ENCODE results near the gene SYNGR1.

SYNGR1 gene

GRCh38 chr22:39414886-39415285 lies 65.1 kb downstream of the SYNGR1 start:
- no peaks in the 10 kb centered on the region for H3K27me3 ChIP-seq (ENCODE audit: insufficient read depth, low read length)
- no peak overlapping the region for H2BK12ac ChIP-seq (ENCODE audit: low read length)
- H3K79me1 ChIP-seq (ENCODE audit: low read length), result no peaks in the 10 kb centered on the region
- no peak for DNase-seq
- H3K18ac ChIP-seq (ENCODE audit: low read length), result no peak overlapping the region
- H4K91ac ChIP-seq (ENCODE audit: low read depth, low read length), result no peak overlapping the region
- peaks cover 39 to 45% of the 10 kb centered on the region in 2 experiments for H3K36me3 ChIP-seq (ENCODE audit: control insufficient read depth in 1 of 2, insufficient read depth in 2 of 2, low read length in 2 of 2)
- H2BK120ac ChIP-seq (ENCODE audit: insufficient read depth, low read length, poor library complexity), result no peak overlapping the region
- H3K23ac ChIP-seq (ENCODE audit: low read length), result no peak overlapping the region
- no peak overlapping the region for H3K4me2 ChIP-seq (ENCODE audit: low read length)
- WGBS (ENCODE audit: extremely low coverage, insufficient coverage, insufficient read length), result no CpG with 5 or more reads among the region's 11 CpGs
- no peaks in the 10 kb centered on the region for H3K4me1 ChIP-seq (ENCODE audit: control insufficient read depth in 1 of 2, insufficient read depth in 2 of 2, low read length in 2 of 2)
- no peak overlapping the region for H4K8ac ChIP-seq (ENCODE audit: low read depth, low read length)
- no peaks in the 10 kb centered on the region for H3K9me3 ChIP-seq (ENCODE audit: insufficient read depth, low read depth, low read length)
- H2AFZ ChIP-seq (ENCODE audit: insufficient read depth, low read length, poor library complexity), result no peak overlapping the region
- no peak overlapping the region for H3K4ac ChIP-seq (ENCODE audit: low read depth, low read length)
- no peak overlapping the region for H3K27ac ChIP-seq (ENCODE audit: low read depth, low read length)
- no peak overlapping the region for H4K12ac ChIP-seq (ENCODE audit: low read depth, low read length)
- no peak overlapping the region for H3K9ac ChIP-seq (ENCODE audit: low read length)
- no peak overlapping the region for H3K14ac ChIP-seq (ENCODE audit: low read length)
- H2AK5ac ChIP-seq (ENCODE audit: low read length), result no peak overlapping the region
- H3K79me2 ChIP-seq (ENCODE audit: control insufficient read depth, insufficient read depth, low read length, poor library complexity), result no peaks in the 10 kb centered on the region
- H3K4me3 ChIP-seq (ENCODE audit: low read depth, low read length), result peak overlapping the region; percentile 6
- H2BK5ac ChIP-seq (ENCODE audit: low read depth, low read length, poor library complexity), result no peak overlapping the region

- Histone ChIP-seq H3K27me3 (ENCODE audit: insufficient read depth, low read length) (no peaks in the 10 kb centered on the region), H3K4me1 (ENCODE audit: control insufficient read depth in 1 of 2, insufficient read depth in 2 of 2, low read length in 2 of 2) (no peaks in the 10 kb centered on the region), H3K18ac (ENCODE audit: low read length) (no peak overlapping the region), H3K9ac (ENCODE audit: low read length) (no peak overlapping the region), H3K23ac (ENCODE audit: low read length) (no peak overlapping the region), H3K79me2 (ENCODE audit: control insufficient read depth, insufficient read depth, low read length, poor library complexity) (no peaks in the 10 kb centered on the region), H3K9me3 (ENCODE audit: insufficient read depth, low read depth, low read length) (no peaks in the 10 kb centered on the region), H3K4me3 (ENCODE audit: low read depth, low read length) (no peak overlapping the region), H4K91ac (ENCODE audit: low read depth, low read length) (no peak overlapping the region), H3K36me3 (ENCODE audit: control insufficient read depth in 1 of 2, insufficient read depth in 2 of 2, low read length in 2 of 2) (peaks cover 43 to 52% of the 10 kb centered on the region in 2 experiments), H3K14ac (ENCODE audit: low read length) (no peak overlapping the region), H3K27ac (ENCODE audit: low read depth, low read length) (no peak overlapping the region), H2AK5ac (ENCODE audit: low read length) (no peak overlapping the region), H4K8ac (ENCODE audit: low read depth, low read length) (no peak overlapping the region), H3K4me2 (ENCODE audit: low read length) (no peak overlapping the region), H2BK12ac (ENCODE audit: low read length) (no peak overlapping the region), H2BK120ac (ENCODE audit: insufficient read depth, low read length, poor library complexity) (no peak overlapping the region), H2AFZ (ENCODE audit: insufficient read depth, low read length, poor library complexity) (no peak overlapping the region), H4K12ac (ENCODE audit: low read depth, low read length) (no peak overlapping the region), H3K79me1 (ENCODE audit: low read length) (no peaks in the 10 kb centered on the region), H2BK5ac (ENCODE audit: low read depth, low read length, poor library complexity) (no peak overlapping the region), H3K4ac (ENCODE audit: low read depth, low read length) (no peak overlapping the region)
- no CpG with 5 or more reads among the region's 16 CpGs for WGBS (ENCODE audit: extremely low coverage, insufficient coverage, insufficient read length)
- no peak for DNase-seq
Observed at GRCh38 chr22:39415506-39415905, 65.7 kb downstream of the SYNGR1 start.

- WGBS (ENCODE audit: extremely low coverage, insufficient coverage, insufficient read length), result no CpG with 5 or more reads among the region's 7 CpGs
- no peak overlapping the region for H3K4ac ChIP-seq (ENCODE audit: low read depth, low read length)
- no peak overlapping the region for H2AK5ac ChIP-seq (ENCODE audit: low read length)
- H3K27ac ChIP-seq (ENCODE audit: low read depth, low read length), result no peak overlapping the region
- no peak overlapping the region for H3K18ac ChIP-seq (ENCODE audit: low read length)
- no peak overlapping the region for H4K12ac ChIP-seq (ENCODE audit: low read depth, low read length)
- H3K79me1 ChIP-seq (ENCODE audit: low read length), result no peaks in the 10 kb centered on the region
- H2BK5ac ChIP-seq (ENCODE audit: low read depth, low read length, poor library complexity), result no peak overlapping the region
- H3K4me1 ChIP-seq (ENCODE audit: control insufficient read depth in 1 of 2, insufficient read depth in 2 of 2, low read length in 2 of 2), result no peaks in the 10 kb centered on the region
- no peak overlapping the region for H2BK12ac ChIP-seq (ENCODE audit: low read length)
- H2AFZ ChIP-seq (ENCODE audit: insufficient read depth, low read length, poor library complexity), result no peak overlapping the region
- no peak overlapping the region for H3K23ac ChIP-seq (ENCODE audit: low read length)
- H4K91ac ChIP-seq (ENCODE audit: low read depth, low read length), result no peak overlapping the region
- H3K9me3 ChIP-seq (ENCODE audit: insufficient read depth, low read depth, low read length), result no peaks in the 10 kb centered on the region
- no peak overlapping the region for H3K4me3 ChIP-seq (ENCODE audit: low read depth, low read length)
- no peak overlapping the region for H2BK120ac ChIP-seq (ENCODE audit: insufficient read depth, low read length, poor library complexity)
- no peak overlapping the region for H3K4me2 ChIP-seq (ENCODE audit: low read length)
- H4K8ac ChIP-seq (ENCODE audit: low read depth, low read length), result no peak overlapping the region
- no peaks in the 10 kb centered on the region for H3K27me3 ChIP-seq (ENCODE audit: insufficient read depth, low read length)
- H3K14ac ChIP-seq (ENCODE audit: low read length), result no peak overlapping the region
- no peak for DNase-seq
- H3K36me3 ChIP-seq (ENCODE audit: control insufficient read depth in 1 of 2, insufficient read depth in 2 of 2, low read length in 2 of 2), result peaks cover 46 to 58% of the 10 kb centered on the region in 2 experiments
- no peak overlapping the region for H3K9ac ChIP-seq (ENCODE audit: low read length)
- no peaks in the 10 kb centered on the region for H3K79me2 ChIP-seq (ENCODE audit: control insufficient read depth, insufficient read depth, low read length, poor library complexity)
Observed at GRCh38 chr22:39416319-39416718, 66.5 kb downstream of the SYNGR1 start.

GRCh38 chr22:39417641-39418040 lies 67.8 kb downstream of the SYNGR1 start:
- no CpG with 5 or more reads among the region's 12 CpGs for WGBS (ENCODE audit: extremely low coverage, insufficient coverage, insufficient read length)
- Histone ChIP-seq H2AK5ac (ENCODE audit: low read length) (no peak overlapping the region), H2AFZ (ENCODE audit: insufficient read depth, low read length, poor library complexity) (no peak overlapping the region), H4K12ac (ENCODE audit: low read depth, low read length) (no peak overlapping the region), H3K23ac (ENCODE audit: low read length) (no peak overlapping the region), H3K4ac (ENCODE audit: low read depth, low read length) (no peak overlapping the region), H3K27me3 (ENCODE audit: insufficient read depth, low read length) (no peaks in the 10 kb centered on the region), H3K79me1 (ENCODE audit: low read length) (no peaks in the 10 kb centered on the region), H2BK120ac (ENCODE audit: insufficient read depth, low read length, poor library complexity) (no peak overlapping the region), H3K9ac (ENCODE audit: low read length) (no peak overlapping the region), H4K8ac (ENCODE audit: low read depth, low read length) (no peak overlapping the region), H3K18ac (ENCODE audit: low read length) (no peak overlapping the region), H2BK5ac (ENCODE audit: low read depth, low read length, poor library complexity) (no peak overlapping the region), H3K4me3 (ENCODE audit: low read depth, low read length) (no peak overlapping the region), H2BK12ac (ENCODE audit: low read length) (no peak overlapping the region), H3K4me1 (ENCODE audit: control insufficient read depth in 1 of 2, insufficient read depth in 2 of 2, low read length in 2 of 2) (no peaks in the 10 kb centered on the region), H3K14ac (ENCODE audit: low read length) (no peak overlapping the region), H4K91ac (ENCODE audit: low read depth, low read length) (no peak overlapping the region), H3K27ac (ENCODE audit: low read depth, low read length) (no peak overlapping the region), H3K4me2 (ENCODE audit: low read length) (no peak overlapping the region), H3K9me3 (ENCODE audit: insufficient read depth, low read depth, low read length) (no peaks in the 10 kb centered on the region), H3K79me2 (ENCODE audit: control insufficient read depth, insufficient read depth, low read length, poor library complexity) (no peaks in the 10 kb centered on the region), H3K36me3 (ENCODE audit: control insufficient read depth in 1 of 2, insufficient read depth in 2 of 2, low read length in 2 of 2) (peaks cover 51 to 67% of the 10 kb centered on the region in 2 experiments)
- DNase-seq, result no peak

Measured in trophoblast cell (in vitro differentiated cells and primary cell).